GM21528 (cell line): ENCODE results near the gene DLX3.

ENCODE experiments used
- ATAC-seq: cut with Tn5 transposase; IDR thresholded peaks from one replicate; pipeline ENCODE4 v1.9.1; 2021; ENCODE audit warnings: mild to moderate bottlenecking, moderate library complexity; ENCODE audit not compliant: unreplicated experiment, low FRiP score

The DLX3 gene

GRCh38 chr17:50026046-50026675 is 31.1 kb upstream of the DLX3 start:
- ATAC-seq: no peak

GRCh38 chr17:50024808-50025207 is 29.8 kb upstream of the DLX3 start:
- no peak for ATAC-seq

GRCh38 chr17:50023520-50023919 is 28.5 kb upstream of the DLX3 start:
- no peak for ATAC-seq

- no peak for ATAC-seq
Measured at GRCh38 chr17:50022463-50023130, 27.6 kb upstream of the DLX3 start.

- no peak for ATAC-seq
Measured at GRCh38 chr17:50021681-50022370, 26.8 kb upstream of the DLX3 start.

- ATAC-seq: no peak
Measured at GRCh38 chr17:50020841-50021599, 26.0 kb upstream of the DLX3 start.

- ATAC-seq: no peak
Measured at GRCh38 chr17:50018909-50019308, 23.9 kb upstream of the DLX3 start.

DNA sequence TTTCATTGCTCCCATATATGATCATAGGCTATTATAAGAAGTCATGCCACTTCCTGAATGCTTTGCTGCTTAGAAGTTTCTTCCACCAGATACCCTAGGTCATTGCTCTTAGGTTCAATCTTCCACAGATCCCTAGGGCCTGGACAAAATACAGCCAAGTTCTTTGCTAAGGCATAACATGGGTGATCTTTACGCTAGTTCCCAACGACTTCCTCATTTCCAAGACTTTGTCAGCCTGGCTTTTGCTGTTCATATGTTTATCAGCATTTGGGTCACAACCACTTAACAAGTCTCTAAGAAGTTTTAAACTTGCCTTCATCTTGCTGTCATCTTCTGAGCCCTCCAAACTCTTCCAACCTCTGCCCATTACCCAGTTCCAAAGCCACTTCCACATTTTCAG is 20.1 kb upstream of the DLX3 start:
- ATAC-seq: no peak

DNA sequence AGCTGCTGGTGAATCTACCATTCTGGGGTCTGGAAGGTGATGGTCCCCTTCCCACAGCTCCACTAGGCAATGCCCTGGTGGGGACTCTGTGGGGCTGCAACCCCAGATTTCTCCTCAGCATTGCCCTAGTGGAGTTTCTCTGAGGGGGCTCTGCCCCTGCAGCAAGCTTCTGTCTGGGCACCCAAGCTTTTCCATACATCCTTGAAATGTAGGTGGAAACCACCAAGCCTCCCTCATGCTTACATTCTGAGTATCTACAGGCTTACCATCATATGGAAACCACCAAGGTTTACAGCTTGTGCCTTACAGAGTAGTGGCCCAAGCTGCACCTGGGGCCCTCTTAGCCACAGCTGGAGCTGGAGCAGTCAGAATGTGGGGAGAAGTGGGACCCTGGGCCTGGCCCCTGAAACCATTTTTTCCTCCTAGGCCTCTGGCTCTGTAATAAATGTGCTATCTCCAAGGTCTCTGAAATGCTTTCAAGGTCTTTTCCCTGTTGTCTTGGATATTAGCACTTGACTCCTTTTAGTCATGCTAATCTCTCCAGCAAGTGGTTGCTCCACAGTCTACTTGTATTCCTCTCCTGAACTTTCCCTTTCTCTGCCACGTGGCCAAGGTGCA is 19.6 kb upstream of the DLX3 start:
- ATAC-seq: no peak

DNA sequence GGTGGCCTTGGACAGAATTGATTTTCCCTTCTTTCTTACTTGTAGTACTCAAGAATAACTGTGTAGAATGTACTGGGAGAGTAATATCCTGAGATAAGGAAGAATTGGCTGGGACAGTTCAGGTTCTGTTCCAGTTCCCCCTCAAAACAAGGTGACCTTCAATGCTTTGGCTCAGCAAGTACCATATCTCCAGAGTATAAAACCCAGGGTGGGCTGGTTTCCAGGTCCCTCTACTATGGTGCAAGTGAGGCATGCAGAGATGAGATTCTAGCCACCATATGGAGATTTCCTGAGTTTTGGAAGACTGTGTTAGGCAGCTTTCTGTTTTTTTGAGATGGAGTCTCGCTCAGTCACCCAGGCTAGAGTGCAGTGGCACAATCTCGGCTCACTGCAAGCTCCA is 18.1 kb upstream of the DLX3 start:
- ATAC-seq: no peak

- no peak for ATAC-seq
Measured at GRCh38 chr17:50009282-50009681, 14.3 kb upstream of the DLX3 start.

- ATAC-seq: no peak
Measured at GRCh38 chr17:50003911-50004310, 8.9 kb upstream of the DLX3 start.

GRCh38 chr17:49998836-49999511 is 4.0 kb upstream of the DLX3 start:
- ATAC-seq: no peak

DNA sequence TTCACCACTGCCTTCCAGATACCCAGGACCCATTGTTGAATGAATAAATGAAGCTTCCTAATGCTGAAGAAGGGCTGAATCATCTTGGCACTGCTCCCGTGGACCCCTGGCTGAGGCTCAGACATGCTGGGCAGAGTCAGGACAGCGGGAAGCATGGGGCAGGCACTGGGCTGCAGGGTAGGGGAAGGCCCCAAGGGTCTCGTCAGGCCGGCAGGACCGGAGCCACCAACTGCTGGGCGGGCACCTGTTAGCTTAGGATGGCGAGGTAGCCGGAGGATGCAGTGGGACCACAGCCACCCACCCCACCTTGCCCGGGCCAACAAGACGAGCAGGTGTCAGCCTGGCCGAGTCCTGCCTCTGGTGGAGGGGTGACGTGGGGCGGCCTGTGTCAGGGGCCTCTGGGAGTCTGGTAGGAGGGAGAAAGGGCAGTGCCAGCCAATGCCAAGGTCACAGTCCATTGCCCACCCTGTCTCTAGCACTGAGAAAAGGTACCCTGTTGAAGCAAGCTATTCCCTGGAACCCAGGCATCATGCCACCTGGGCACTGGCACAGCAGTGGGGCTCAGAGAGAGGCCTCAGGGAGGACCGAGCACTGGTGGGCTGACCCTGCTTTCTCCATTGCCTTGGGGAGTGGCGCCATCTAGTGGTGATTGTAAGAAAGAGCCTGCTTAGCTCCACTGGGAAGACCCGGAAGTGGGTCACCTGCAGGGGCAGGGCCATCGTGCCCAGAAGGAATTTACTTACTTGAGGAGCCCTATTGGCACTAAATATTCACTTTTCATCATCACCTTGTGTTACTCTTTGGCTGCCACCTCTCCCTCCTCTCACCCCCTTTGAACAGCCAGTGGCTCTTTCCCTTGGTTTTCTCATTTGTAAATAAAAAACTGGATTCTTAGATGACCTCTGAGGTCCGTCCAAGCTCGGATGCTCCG is 3.0 kb upstream of the DLX3 start:
- no peak for ATAC-seq

DNA sequence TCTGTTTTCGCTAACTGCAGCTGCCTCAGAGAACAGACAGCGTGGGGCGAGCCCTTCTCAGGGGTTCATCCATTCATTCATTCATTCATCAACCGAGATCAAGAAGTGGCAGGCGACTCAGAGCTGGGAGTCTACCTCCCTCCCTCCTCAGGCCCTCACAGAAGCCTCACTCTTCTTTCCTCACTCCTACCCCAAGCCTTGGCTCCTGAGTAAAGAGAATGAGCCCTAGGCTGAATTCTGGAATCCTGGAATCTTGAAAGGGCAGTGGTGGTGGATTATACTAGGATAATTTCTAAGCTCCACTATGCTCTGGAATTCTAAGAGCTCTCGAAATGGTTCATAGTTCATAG is 2.3 kb upstream of the DLX3 start:
- no peak for ATAC-seq

- no peak for ATAC-seq
Measured at GRCh38 chr17:49996495-49997300, 1.7 kb upstream of the DLX3 start.

- ATAC-seq: no peak
Measured at GRCh38 chr17:49996121-49996494, 1.1 kb upstream of the DLX3 start.
